Panc1 (cell line): ENCODE data around the gene FAM53B.

ENCODE experiments used
- POLR2AphosphoS5 ChIP-seq: IDR thresholded peaks from 2 replicates; pipeline ENCODE4 v1.6.1; 2012; ENCODE audit warnings: mild to moderate bottlenecking, low read depth, low read length, moderate library complexity
- SIN3A ChIP-seq: IDR thresholded peaks from 2 replicates; pipeline ENCODE4 v1.6.1; 2012; ENCODE audit warnings: low read depth, mild to moderate bottlenecking, low read length, moderate library complexity, borderline replicate concordance; ENCODE audit not compliant: insufficient read depth
- TF ChIP-seq, protein P1 (sequence below): fragments of 450-650 bp; IDR thresholded peaks from 2 replicates; pipeline ENCODE4 v1.5.1; 2017; ENCODE audit warnings: mild to moderate bottlenecking

DNA sequence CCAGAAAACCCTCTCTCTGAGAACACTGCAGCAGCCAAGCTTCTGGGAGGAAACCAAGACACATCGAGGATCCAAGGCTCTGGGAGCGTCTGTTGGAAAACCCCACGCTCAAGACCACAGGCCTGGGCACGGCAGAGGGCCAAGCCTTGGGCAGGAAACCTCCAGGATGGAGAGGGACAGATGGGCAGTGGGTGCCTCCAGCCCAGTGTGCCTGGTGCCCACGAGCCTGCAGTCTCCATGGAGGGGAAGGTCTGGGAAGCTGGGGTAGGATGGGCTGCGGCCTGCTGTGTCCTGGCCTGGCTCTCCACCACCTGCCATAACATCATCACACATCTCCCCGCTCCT, 96.1 kb downstream of the FAM53B start:
- TF ChIP-seq POLR2AphosphoS5 (no peak), SIN3A (no peak)
- TF ChIP-seq, protein P1, sequence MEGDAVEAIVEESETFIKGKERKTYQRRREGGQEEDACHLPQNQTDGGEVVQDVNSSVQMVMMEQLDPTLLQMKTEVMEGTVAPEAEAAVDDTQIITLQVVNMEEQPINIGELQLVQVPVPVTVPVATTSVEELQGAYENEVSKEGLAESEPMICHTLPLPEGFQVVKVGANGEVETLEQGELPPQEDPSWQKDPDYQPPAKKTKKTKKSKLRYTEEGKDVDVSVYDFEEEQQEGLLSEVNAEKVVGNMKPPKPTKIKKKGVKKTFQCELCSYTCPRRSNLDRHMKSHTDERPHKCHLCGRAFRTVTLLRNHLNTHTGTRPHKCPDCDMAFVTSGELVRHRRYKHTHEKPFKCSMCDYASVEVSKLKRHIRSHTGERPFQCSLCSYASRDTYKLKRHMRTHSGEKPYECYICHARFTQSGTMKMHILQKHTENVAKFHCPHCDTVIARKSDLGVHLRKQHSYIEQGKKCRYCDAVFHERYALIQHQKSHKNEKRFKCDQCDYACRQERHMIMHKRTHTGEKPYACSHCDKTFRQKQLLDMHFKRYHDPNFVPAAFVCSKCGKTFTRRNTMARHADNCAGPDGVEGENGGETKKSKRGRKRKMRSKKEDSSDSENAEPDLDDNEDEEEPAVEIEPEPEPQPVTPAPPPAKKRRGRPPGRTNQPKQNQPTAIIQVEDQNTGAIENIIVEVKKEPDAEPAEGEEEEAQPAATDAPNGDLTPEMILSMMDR = no peak
